GM18526 (cell line): ENCODE measurements around the gene CLPSL2.

Experiments
- POLR2A ChIP-seq: IDR thresholded peaks from 3 replicates; pipeline ENCODE4 v1.6.1; 2011; ENCODE audit not compliant: insufficient read length; ENCODE audit errors: extremely low read depth

Gene CLPSL2

GRCh38 chr6:35769211-35769610 is 7.2 kb upstream of the CLPSL2 start:
- no peak for TF ChIP-seq POLR2A

GRCh38 chr6:35771343-35771627 is 5.1 kb upstream of the CLPSL2 start:
- TF ChIP-seq POLR2A = no peak

- TF ChIP-seq POLR2A = no peak
Observed at GRCh38 chr6:35774116-35774794, 2.1 kb upstream of the CLPSL2 start.

- TF ChIP-seq POLR2A = no peak
Observed at GRCh38 chr6:35775031-35775430, 1.4 kb upstream of the CLPSL2 start.

- no peak for TF ChIP-seq POLR2A
Observed at GRCh38 chr6:35777356-35778102, 1.1 kb downstream of the CLPSL2 start.

- TF ChIP-seq POLR2A = no peak
Observed at GRCh38 chr6:35778437-35778836, 2.0 kb downstream of the CLPSL2 start.

- TF ChIP-seq POLR2A = no peak
Observed at GRCh38 chr6:35780719-35781118, 4.3 kb downstream of the CLPSL2 start, which contains the start of gene CLPSL1. CLPSL1 (plus strand) TSS chr6:35781019; CDS start chr6:35781111, 92 bp downstream.

GRCh38 chr6:35781290-35781689 is 4.9 kb downstream of the CLPSL2 start:
- TF ChIP-seq POLR2A = no peak

GRCh38 chr6:35782424-35782823 is 6.0 kb downstream of the CLPSL2 start:
- no peak for TF ChIP-seq POLR2A

GRCh38 chr6:35784200-35784599 is 7.8 kb downstream of the CLPSL2 start:
- no peak for TF ChIP-seq POLR2A

GRCh38 chr6:35786272-35786671 is 9.9 kb downstream of the CLPSL2 start:
- TF ChIP-seq POLR2A = no peak

- TF ChIP-seq POLR2A = no peak
Observed at GRCh38 chr6:35786810-35787209, 10.4 kb downstream of the CLPSL2 start.

GRCh38 chr6:35787266-35788218 is 11.1 kb downstream of the CLPSL2 start:
- no peak for TF ChIP-seq POLR2A

- TF ChIP-seq POLR2A = no peak
Observed at GRCh38 chr6:35788423-35788982, 12.1 kb downstream of the CLPSL2 start.

- TF ChIP-seq POLR2A = no peak
Observed at GRCh38 chr6:35790683-35791082, 14.3 kb downstream of the CLPSL2 start.
